MM.1S (cell line): ENCODE data around the gene LRRC8B.

Source experiments
- DNase-seq: peaks from one replicate; pipeline ENCODE4 v3.0.0-alpha.2; 2015
- H2AFZ ChIP-seq: fragments of 300-600 bp; sonication (generic); 2 replicates; pipeline ENCODE4 v1.6.0; 2016; ENCODE audit warnings: antibody characterized with exemption, low read length
- H3F3A ChIP-seq: fragments of 300-600 bp; sonication (generic); 2 replicates; pipeline ENCODE4 v1.6.1; 2016; ENCODE audit warnings: mild to moderate bottlenecking, antibody characterized with exemption, low read length, moderate library complexity, mixed read lengths; ENCODE audit not compliant: insufficient read depth
- H3K27ac ChIP-seq: fragments of 300-600 bp; sonication (generic); 2 replicates; pipeline ENCODE4 v1.5.1; 2016; ENCODE audit warnings: mild to moderate bottlenecking, low read length
- H3K27me3 ChIP-seq: fragments of 300-600 bp; sonication (generic); replicated peaks from 2 replicates; pipeline ENCODE4 v1.6.0; 2016; ENCODE audit warnings: low read length; ENCODE audit not compliant: insufficient read depth
- H3K36me3 ChIP-seq: fragments of 300-600 bp; sonication (generic); replicated peaks from 2 replicates; pipeline ENCODE4 v1.6.1; 2016; ENCODE audit warnings: mild to moderate bottlenecking, low read length, mixed read lengths; ENCODE audit not compliant: insufficient read depth
- H3K4me1 ChIP-seq: fragments of 300-600 bp; sonication (generic); 2 replicates; pipeline ENCODE4 v1.6.1; 2016; ENCODE audit warnings: low read length, mixed read lengths
- H3K4me2 ChIP-seq: fragments of 300-600 bp; sonication (generic); 2 replicates; pipeline ENCODE4 v1.6.0; 2016; ENCODE audit warnings: low read depth, low read length
- H3K4me3 ChIP-seq: fragments of 300-600 bp; sonication (generic); 2 replicates; pipeline ENCODE4 v1.5.1; 2016; ENCODE audit warnings: low read length, mixed read lengths
- H3K79me2 ChIP-seq: fragments of 300-600 bp; sonication (generic); 2 replicates; pipeline ENCODE4 v1.6.1; 2016; ENCODE audit warnings: mixed run types, low read length, mixed read lengths
- H3K9ac ChIP-seq: fragments of 300-600 bp; sonication (generic); 2 replicates; pipeline ENCODE4 v1.6.1; 2016; ENCODE audit warnings: low read length, mixed read lengths
- H3K9me2 ChIP-seq: fragments of 300-600 bp; sonication (generic); replicated peaks from 2 replicates; pipeline ENCODE4 v1.6.1; 2016; ENCODE audit warnings: mild to moderate bottlenecking, low read length, mixed read lengths; ENCODE audit not compliant: insufficient read depth
- H3K9me3 ChIP-seq: fragments of 300-600 bp; sonication (generic); replicated peaks from 2 replicates; pipeline ENCODE4 v1.6.1; 2016; ENCODE audit warnings: mild to moderate bottlenecking, low read length, mixed read lengths; ENCODE audit not compliant: insufficient read depth
- H4K20me1 ChIP-seq: fragments of 300-600 bp; sonication (generic); 2 replicates; pipeline ENCODE4 v1.6.1; 2016; ENCODE audit warnings: mild to moderate bottlenecking, low read length, moderate library complexity, mixed read lengths; ENCODE audit not compliant: insufficient read depth
- CTCF ChIP-seq: fragments of 300-600 bp; sonication (generic); IDR thresholded peaks from 2 replicates; pipeline ENCODE4 v1.5.1; 2016; ENCODE audit warnings: antibody characterized with exemption, low read length, mixed read lengths
- EZH2 ChIP-seq: fragments of 300-600 bp; sonication (generic); optimal IDR thresholded peaks from 2 replicates; pipeline ENCODE3; 2017; ENCODE audit warnings: low read depth, mild to moderate bottlenecking, antibody characterized with exemption, low read length, mixed read lengths
- EZH2phosphoT487 ChIP-seq: fragments of 300-600 bp; sonication (generic); IDR thresholded peaks from 2 replicates; pipeline ENCODE4 v1.6.1; 2018; ENCODE audit warnings: antibody characterized with exemption, low read length

Gene LRRC8B

GRCh38 chr1:89599332-89599630 lies 74.7 kb downstream of the LRRC8B start:
- H4K20me1 ChIP-seq: no peaks in the 10 kb centered on the region
- no peaks in the 10 kb centered on the region for H3F3A ChIP-seq
- no peaks in the 10 kb centered on the region for H3K9me3 ChIP-seq
- no peak overlapping the region for H3K27ac ChIP-seq
- H3K9me2 ChIP-seq: no peaks in the 10 kb centered on the region
- H3K36me3 ChIP-seq: no peaks in the 10 kb centered on the region
- TF ChIP-seq CTCF (no peak), EZH2phosphoT487 (no peak), EZH2 (no peak)
- H3K4me1 ChIP-seq: no peaks in the 10 kb centered on the region
- no peak overlapping the region for H3K9ac ChIP-seq
- no peak overlapping the region for H3K4me2 ChIP-seq
- no peak overlapping the region for H3K4me3 ChIP-seq
- H2AFZ ChIP-seq: no peak overlapping the region
- H3K27me3 ChIP-seq: no peaks in the 10 kb centered on the region
- no peak for DNase-seq
- H3K79me2 ChIP-seq: no peaks in the 10 kb centered on the region

DNA sequence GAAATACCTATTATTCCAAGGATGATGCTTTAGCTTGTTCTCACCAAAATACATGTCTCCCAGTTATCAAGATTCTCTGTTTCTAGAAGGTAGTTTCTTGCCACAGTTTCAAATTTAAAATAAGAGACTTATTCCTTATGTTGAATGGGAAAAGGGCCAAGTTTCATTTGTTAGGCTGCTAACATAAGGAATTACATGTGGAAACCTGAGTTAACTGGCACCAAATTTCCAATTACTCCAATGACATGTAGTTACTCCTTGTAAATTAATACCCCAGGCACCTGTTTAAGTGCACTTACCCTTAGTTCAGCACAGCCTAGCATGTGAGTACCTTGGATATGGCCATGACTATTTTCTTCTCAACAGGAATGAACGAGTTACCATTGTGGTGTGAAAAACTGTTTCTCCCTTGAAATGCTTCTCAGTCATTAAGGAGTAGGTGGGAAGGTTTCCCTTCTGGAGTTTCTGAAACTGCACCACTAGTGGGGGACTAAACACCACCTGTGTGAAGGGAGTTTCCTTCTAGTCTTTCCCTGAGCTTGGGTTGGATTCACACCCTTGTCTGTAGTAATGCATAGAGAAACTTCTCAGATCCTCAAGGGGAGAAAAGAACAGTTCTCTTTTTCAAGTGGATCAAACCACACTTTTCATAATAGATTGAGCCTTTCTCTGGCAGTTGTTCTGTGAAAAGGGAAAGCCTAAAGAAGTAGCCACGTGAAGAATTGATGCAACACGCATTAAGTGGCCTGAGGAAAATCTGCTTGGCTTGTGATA lies 76.0 kb downstream of the LRRC8B start:
- Histone ChIP-seq H3K9me3 (no peaks in the 10 kb centered on the region), H3F3A (no peaks in the 10 kb centered on the region), H3K9ac (no peak overlapping the region), H3K79me2 (no peaks in the 10 kb centered on the region), H3K27me3 (no peaks in the 10 kb centered on the region), H3K36me3 (no peaks in the 10 kb centered on the region), H3K27ac (no peak overlapping the region), H3K9me2 (no peaks in the 10 kb centered on the region), H2AFZ (no peak overlapping the region), H3K4me2 (no peak overlapping the region), H3K4me3 (no peak overlapping the region), H3K4me1 (no peaks in the 10 kb centered on the region), H4K20me1 (no peaks in the 10 kb centered on the region)
- TF ChIP-seq EZH2phosphoT487 (no peak), CTCF (no peak), EZH2 (no peak)
- DNase-seq: no peak

DNA sequence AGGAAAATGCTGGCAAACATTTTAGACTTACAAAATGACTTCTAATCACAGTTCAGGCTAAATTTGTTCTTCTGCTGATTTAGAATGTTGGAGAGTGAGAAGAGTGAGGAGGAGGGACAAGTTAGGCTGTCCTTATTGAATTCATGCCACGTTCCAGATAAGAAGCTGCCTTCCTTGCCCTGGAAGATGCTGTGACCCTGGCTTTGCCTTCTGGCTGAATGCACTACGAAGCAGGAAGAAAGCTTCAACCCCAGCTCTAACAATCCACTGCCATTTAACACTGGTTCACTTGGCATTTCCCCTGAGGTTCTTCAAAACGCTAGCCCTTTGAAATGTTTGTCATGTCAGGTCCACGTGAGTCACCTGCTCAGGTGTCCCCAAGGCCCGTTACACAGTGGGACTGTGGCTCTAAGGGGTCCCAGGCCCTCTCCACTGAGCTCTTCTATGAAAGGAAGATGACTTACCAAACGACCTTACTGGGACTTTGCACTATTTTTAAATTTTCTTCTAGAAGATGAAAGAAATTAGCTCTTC lies 78.3 kb downstream of the LRRC8B start:
- Histone ChIP-seq H3K4me1 (no peaks in the 10 kb centered on the region), H3K79me2 (no peaks in the 10 kb centered on the region), H2AFZ (no peak overlapping the region), H3K4me2 (no peak overlapping the region), H3K36me3 (no peaks in the 10 kb centered on the region), H3K9me2 (no peaks in the 10 kb centered on the region), H3F3A (no peaks in the 10 kb centered on the region), H3K27ac (no peak overlapping the region), H3K27me3 (no peaks in the 10 kb centered on the region), H3K4me3 (no peak overlapping the region), H3K9me3 (no peaks in the 10 kb centered on the region), H3K9ac (no peak overlapping the region), H4K20me1 (no peaks in the 10 kb centered on the region)
- DNase-seq: no peak
- no peak for TF ChIP-seq EZH2
- TF ChIP-seq CTCF: no peak
- no peak for TF ChIP-seq EZH2phosphoT487
